UCSD-AML1 (cell line): ENCODE measurements around the gene ATXN7.

ENCODE experiments used
- DNase-seq: peaks from one replicate; lab custom pipeline; 2025; ENCODE audit not compliant: unreplicated experiment; lab: John Stamatoyannopoulos, UW

ATXN7 gene

GRCh38 chr3:63900459-63900858 lies 36.8 kb downstream of the ATXN7 start:
- DNase-seq, result no peak

DNA sequence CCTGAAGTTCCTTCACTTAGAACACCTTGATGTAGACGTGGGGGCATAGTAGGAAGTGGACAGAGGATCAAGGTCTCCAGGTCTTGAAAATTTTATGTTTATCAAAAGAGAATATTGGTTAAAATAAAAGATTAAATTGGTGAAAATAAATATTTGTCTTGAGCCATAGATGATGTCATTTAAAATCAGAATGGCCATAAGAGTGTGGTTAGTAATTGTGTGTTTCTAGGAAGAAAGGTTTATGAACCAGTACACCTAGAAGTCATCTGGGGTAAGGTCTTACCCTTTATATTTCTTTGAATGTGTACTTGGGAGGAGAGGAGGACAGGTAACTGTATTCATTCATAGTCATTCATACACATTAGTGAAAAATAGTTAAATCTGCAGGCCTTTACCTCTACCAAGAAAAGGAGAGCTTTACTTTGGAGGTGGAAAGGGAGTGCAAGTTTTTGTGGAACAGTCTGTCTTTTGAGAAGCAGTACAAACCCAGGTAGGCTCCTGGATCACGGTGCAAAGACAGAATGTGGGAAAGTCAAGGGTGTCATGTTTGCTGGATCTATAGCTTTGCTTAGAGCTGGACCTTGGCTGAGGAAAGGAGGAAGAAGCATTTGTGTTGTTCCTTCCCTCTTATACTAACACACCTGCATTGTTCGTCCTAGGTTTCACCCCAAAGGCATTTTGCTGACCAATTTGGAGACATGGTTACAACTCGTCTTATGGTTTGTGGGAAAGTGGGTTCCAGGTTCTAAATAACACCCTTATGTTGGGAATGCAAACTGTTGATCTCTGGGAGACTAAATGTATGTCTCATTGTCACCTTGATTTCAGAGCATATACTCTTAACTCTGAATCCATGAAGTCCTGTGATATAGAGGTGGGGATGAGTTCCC lies 42.3 kb downstream of the ATXN7 start:
- DNase-seq, result no peak

DNA sequence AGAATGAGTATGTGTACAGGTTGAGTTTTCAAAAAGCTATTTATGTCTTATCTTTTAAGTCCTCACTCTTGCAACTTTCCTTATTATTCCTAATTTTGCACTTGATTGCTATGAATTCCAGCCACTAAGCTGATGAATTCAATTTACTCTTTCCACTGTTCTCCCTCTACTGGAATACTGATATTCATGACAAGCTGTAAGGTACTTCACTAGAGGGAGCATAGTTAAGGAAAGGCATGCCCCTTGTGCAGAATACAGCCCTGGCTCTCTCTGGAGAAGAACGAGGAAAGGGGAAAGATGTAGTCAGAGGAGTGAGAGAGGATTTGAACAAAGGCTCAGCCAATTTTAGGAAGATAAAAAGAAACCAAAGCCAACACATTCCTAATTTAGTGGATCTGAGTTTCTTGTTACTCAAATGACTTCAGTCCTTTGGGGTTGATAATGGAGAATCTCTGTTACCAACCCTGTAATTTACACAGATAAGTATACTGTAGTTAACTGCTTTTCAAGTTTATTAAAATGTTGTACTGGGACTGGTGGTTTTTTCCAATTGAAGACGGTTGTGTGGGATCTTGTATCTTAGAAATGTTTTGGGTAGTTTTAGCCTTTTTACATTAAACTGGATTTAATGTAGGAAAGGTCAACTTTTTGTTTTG lies 44.5 kb downstream of the ATXN7 start:
- DNase-seq, result no peak

- no peak for DNase-seq
These were observed 45.1 kb downstream of the ATXN7 start for GRCh38 chr3:63908776-63909175.

DNA sequence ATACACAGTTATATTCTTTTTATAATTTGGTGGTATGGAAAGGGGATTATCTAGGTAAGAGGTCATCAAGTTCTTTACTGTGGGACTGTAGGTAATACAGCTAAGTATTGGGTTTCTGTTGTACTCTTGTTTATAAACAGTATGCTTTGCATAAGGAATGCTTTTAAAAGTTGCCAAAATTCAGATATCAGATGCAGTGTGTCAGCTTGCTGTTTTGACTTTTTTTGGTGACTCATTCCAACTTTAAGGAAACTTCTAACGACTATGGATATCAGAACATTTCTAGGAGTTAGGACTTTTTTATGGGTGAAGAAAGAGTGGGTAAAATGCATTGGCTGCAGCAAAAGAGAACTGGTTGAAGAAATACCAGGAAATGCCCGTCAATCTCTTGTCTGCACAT lies 45.8 kb downstream of the ATXN7 start:
- DNase-seq, result no peak

- no peak for DNase-seq
These were observed 46.3 kb downstream of the ATXN7 start for GRCh38 chr3:63910001-63910400.

GRCh38 chr3:63910891-63911290 lies 47.2 kb downstream of the ATXN7 start:
- DNase-seq, result no peak

- no peak for DNase-seq
These were observed 47.8 kb downstream of the ATXN7 start for GRCh38 chr3:63911509-63911872.

- DNase-seq, result peak; percentile 84
These were observed 48.5 kb downstream of the ATXN7 start, which contains the start of gene SCAANT1 for GRCh38 chr3:63911873-63912767. TSS of gene SCAANT1 (minus strand) at chr3:63912383.

GRCh38 chr3:63912768-63913588 lies 49.3 kb downstream of the ATXN7 start:
- no peak for DNase-seq

- DNase-seq, result no peak
These were observed 50.6 kb downstream of the ATXN7 start for GRCh38 chr3:63914312-63914711.

DNA sequence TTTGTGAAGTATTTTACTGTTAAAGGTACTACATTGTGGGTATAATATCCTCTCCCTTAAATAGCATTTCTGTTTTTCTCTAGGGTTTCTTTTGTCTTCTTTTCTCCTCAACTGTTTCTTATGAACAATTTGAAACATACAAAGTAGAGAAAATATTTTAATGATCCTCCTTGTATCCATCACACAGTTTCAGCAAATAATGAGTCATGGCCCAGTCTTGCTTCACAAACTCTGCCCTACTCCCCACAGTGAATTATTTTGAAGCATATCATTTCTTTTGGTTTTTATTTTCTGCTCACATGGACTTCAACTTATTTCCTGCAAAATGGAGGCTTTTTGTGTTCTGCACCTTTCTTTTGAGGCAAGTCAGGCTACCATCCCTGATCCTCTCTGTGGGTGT lies 54.7 kb downstream of the ATXN7 start:
- DNase-seq, result no peak

- no peak for DNase-seq
These were observed 56.3 kb downstream of the ATXN7 start for GRCh38 chr3:63920001-63920400.

GRCh38 chr3:63921741-63922482 lies 58.2 kb downstream of the ATXN7 start:
- no peak for DNase-seq

DNA sequence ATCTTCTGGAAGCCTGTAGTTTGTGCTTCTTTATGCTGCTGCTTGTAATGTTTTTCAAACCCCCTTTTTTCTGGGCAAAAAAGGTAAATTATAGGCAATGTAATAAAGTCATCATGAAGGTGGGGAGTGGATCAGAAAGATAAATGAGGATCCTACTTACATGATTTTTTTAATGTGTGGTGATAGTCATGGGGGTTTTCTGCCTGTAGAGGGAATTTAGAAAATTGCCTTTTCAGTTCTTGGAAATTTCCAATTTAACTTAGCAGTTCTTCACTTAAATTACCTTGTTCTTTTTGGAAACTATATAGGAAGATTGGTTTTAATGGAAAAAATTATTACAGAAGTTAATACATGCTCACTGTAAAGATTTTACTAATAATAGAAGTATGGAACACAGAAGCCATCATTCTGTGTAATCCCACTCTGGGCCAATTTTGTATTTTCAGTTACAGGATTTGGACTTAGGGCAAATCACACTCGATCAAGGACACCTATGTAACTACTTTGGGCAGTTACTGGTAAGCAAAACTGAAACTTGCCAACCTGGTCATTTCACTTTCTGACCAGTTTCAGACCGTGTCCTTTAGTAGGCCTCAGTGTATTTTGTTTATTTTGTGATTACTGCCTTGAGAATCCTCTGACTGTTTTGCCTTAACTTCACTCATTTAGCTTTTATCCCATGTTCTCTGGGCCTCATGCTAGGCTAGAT lies 59.0 kb downstream of the ATXN7 start:
- DNase-seq, result no peak

GRCh38 chr3:63926309-63926708 lies 62.6 kb downstream of the ATXN7 start:
- DNase-seq, result no peak

- DNase-seq, result no peak
These were observed 64.0 kb downstream of the ATXN7 start for GRCh38 chr3:63927422-63928280.

DNA sequence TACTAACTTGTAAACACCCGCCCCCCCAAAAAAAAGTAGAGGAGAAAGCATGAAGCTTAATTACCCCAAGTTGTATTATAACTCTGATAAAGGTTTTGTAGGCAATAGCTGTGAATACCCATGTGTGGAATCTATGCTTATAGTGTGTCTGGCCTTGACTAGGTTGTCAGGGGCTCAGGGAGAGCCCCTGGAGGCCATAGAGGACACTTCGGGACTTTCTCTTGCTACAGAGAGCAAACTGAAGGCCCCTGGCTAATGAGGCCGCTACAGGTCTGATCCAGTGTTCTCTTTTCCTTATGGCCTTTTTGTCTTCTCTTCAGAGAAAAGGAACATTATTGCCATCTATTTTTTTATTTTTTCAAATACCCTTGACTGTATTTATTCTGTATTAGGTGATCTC lies 67.6 kb downstream of the ATXN7 start:
- no peak for DNase-seq
